A673 (cell line): ENCODE results near the gene GALNT6. TPM values are rescaled to one million over a fixed set of nuclear protein-coding genes. Genes with fewer than 3 reads are reported as not detected.

ENCODE experiments used
- BruUV-seq: library from RNA; stranded (reverse); fragments of 400-500 nt; replicated peaks from 2 replicates; lab custom pipeline; 2021; lab: Mats Ljungman, UMichigan
- CTCF ChIA-PET: fragments of 300-600 bp; sonication (Branson Sonifier 250); formaldehyde crosslinking; loops from one replicate; lab custom pipeline; 2022; ENCODE audit warnings: antibody characterized with exemption; lab: Charles Lee
- POLR2A ChIA-PET: fragments of 300-600 bp; sonication (Branson Sonifier 250); formaldehyde crosslinking; loops from one replicate; lab custom pipeline; 2022; ENCODE audit warnings: antibody characterized with exemption; ENCODE audit not compliant: low non-redundant PET; lab: Charles Lee
- DNase-seq: peaks from one replicate; pipeline ENCODE4 v3.0.0-alpha.2; 2015; ENCODE audit warnings: low spot score
- H3K27ac ChIP-seq: fragments of 200-600 bp; sonication (generic); 2 replicates; pipeline ENCODE4 v1.5.1; 2016; ENCODE audit warnings: mixed run types, low read depth, mild to moderate bottlenecking, mixed read lengths, antibody characterized with exemption, low read length; ENCODE audit not compliant: poor library complexity, severe bottlenecking
- H3K27me3 ChIP-seq: fragments of 200-600 bp; sonication (generic); replicated peaks from 2 replicates; pipeline ENCODE4 v1.6.1; 2017; ENCODE audit warnings: mixed run types, low read depth, mild to moderate bottlenecking, mixed read lengths, antibody characterized with exemption, low read length; ENCODE audit not compliant: insufficient read depth, poor library complexity
- H3K36me3 ChIP-seq: fragments of 200-600 bp; sonication (generic); 2 replicates; pipeline ENCODE4 v1.6.1; 2016; ENCODE audit warnings: mixed run types, mild to moderate bottlenecking, mixed read lengths, antibody characterized with exemption, low read length; ENCODE audit not compliant: insufficient read depth, poor library complexity, severe bottlenecking
- H3K4me1 ChIP-seq: fragments of 200-600 bp; sonication (generic); 2 replicates; pipeline ENCODE4 v1.6.1; 2017; ENCODE audit warnings: mixed run types, mild to moderate bottlenecking, mixed read lengths, antibody characterized with exemption, low read length; ENCODE audit not compliant: insufficient read depth, poor library complexity, severe bottlenecking
- H3K4me3 ChIP-seq: fragments of 200-600 bp; sonication (generic); 2 replicates; pipeline ENCODE4 v1.5.1; 2016; ENCODE audit warnings: low read depth, mixed run types, mild to moderate bottlenecking, mixed read lengths, low read length; ENCODE audit not compliant: poor library complexity, severe bottlenecking
- H3K9me3 ChIP-seq: fragments of 200-600 bp; sonication (generic); 2 replicates; pipeline ENCODE4 v1.6.1; 2016; ENCODE audit warnings: mixed run types, low read depth, mild to moderate bottlenecking, mixed read lengths, antibody characterized with exemption, low read length; ENCODE audit not compliant: poor library complexity, severe bottlenecking
- CTCF ChIP-seq: fragments of 300-800, 200-600 bp; sonication (generic); conservative IDR thresholded peaks from 2 replicates; pipeline ENCODE4 v1.5.1; 2017; ENCODE audit warnings: low read depth, mild to moderate bottlenecking, antibody characterized with exemption, low read length, moderate library complexity, mixed read lengths
- EZH2 ChIP-seq: fragments of 200-600 bp; sonication (generic); IDR thresholded peaks from 2 replicates; pipeline ENCODE4 v1.6.1; 2017; ENCODE audit warnings: borderline replicate concordance, low read depth, mild to moderate bottlenecking, mixed read lengths, antibody characterized with exemption, low read length; ENCODE audit not compliant: poor library complexity, severe bottlenecking
- intact Hi-C: fragments of 100-400 bp; cut with micrococcal nuclease; formaldehyde crosslinking; loops from one replicate; pipeline ENCODE4 v1.10.0; 2022; ENCODE audit not compliant: unreplicated experiment
- total RNA-seq: library from RNA; stranded (reverse); gene quantifications from 2 replicates; pipeline ENCODE4 v1.2.3, GENCODE V29; 2021

Gene GALNT6
- total RNA-seq, 1 experiment from 2014 or later = 0.26 TPM

GRCh38 chr12:51335931-51336330 is 55.3 kb downstream of the GALNT6 start:
- Histone ChIP-seq H3K36me3 (no peaks in the 10 kb centered on the region), H3K4me1 (no peaks in the 10 kb centered on the region), H3K27me3 (no peaks in the 10 kb centered on the region), H3K4me3 (no peak overlapping the region), H3K27ac (no peak overlapping the region), H3K9me3 (no peaks in the 10 kb centered on the region)
- ChIA-PET CTCF (no interaction called here), POLR2A (no interaction called here)
- DNase-seq = no peak
- TF ChIP-seq CTCF (no peak), EZH2 (no peak)
- intact Hi-C loops = no loop called here
- no TSS peak for BruUV-seq

- Histone ChIP-seq H3K27ac (no peak overlapping the region), H3K36me3 (no peaks in the 10 kb centered on the region), H3K4me1 (no peaks in the 10 kb centered on the region), H3K4me3 (no peak overlapping the region), H3K27me3 (no peaks in the 10 kb centered on the region), H3K9me3 (no peaks in the 10 kb centered on the region)
- TF ChIP-seq EZH2 = no peak
- TF ChIP-seq CTCF = no peak
- ChIA-PET POLR2A (no interaction called here), CTCF (no interaction called here)
- no peak for DNase-seq
- no TSS peak for BruUV-seq
- intact Hi-C loops = no loop called here
Measured at GRCh38 chr12:51334764-51335163, 56.4 kb downstream of the GALNT6 start.

- Histone ChIP-seq H3K36me3 (no peaks in the 10 kb centered on the region), H3K9me3 (no peaks in the 10 kb centered on the region), H3K4me1 (no peaks in the 10 kb centered on the region), H3K4me3 (no peak overlapping the region), H3K27me3 (no peaks in the 10 kb centered on the region), H3K27ac (no peak overlapping the region)
- no peak for DNase-seq
- no TSS peak for BruUV-seq
- POLR2A ChIA-PET = no interaction called here
- CTCF ChIA-PET = no interaction called here
- intact Hi-C loops = no loop called here
- TF ChIP-seq EZH2 (no peak), CTCF (no peak)
Measured at GRCh38 chr12:51333536-51333935, 57.7 kb downstream of the GALNT6 start.
